OCI-LY1 (cell line): ENCODE data around the gene TPPP.

ENCODE experiments used
- H2AFZ ChIP-seq: fragments of 200-600 bp; sonication (generic), shearing (Covaris generic); 2 replicates; pipeline ENCODE4 v1.6.0; 2014; ENCODE audit warnings: antibody characterized with exemption, mild to moderate bottlenecking, low read length
- H3F3A ChIP-seq: fragments of 200-600 bp; sonication (generic), shearing (Covaris generic); 2 replicates; pipeline ENCODE4 v1.6.0; 2014; ENCODE audit warnings: mild to moderate bottlenecking, antibody characterized with exemption, low read length, moderate library complexity; ENCODE audit not compliant: insufficient read depth
- H3K27ac ChIP-seq: fragments of 200-600 bp; sonication (generic); 2 replicates; pipeline ENCODE4 v1.5.1; 2014; ENCODE audit warnings: low read length, mixed run types, mild to moderate bottlenecking, low read depth; ENCODE audit not compliant: poor library complexity, severe bottlenecking
- H3K27me3 ChIP-seq: fragments of 200-600 bp; sonication (generic); 2 replicates; pipeline ENCODE4 v1.6.0; 2014; ENCODE audit warnings: antibody characterized with exemption, mild to moderate bottlenecking, low read length, moderate library complexity; ENCODE audit not compliant: insufficient read depth
- H3K36me3 ChIP-seq: fragments of 200-600 bp; sonication (generic); 2 replicates; pipeline ENCODE4 v1.6.1; 2014; ENCODE audit warnings: mild to moderate bottlenecking, antibody characterized with exemption, low read length, moderate library complexity, mixed read lengths; ENCODE audit not compliant: insufficient read depth
- H3K4me1 ChIP-seq: fragments of 200-600 bp; sonication (generic); 2 replicates; pipeline ENCODE4 v1.5.1; 2014; ENCODE audit warnings: mild to moderate bottlenecking, low read length, moderate library complexity; ENCODE audit not compliant: insufficient read depth, severe bottlenecking
- H3K4me2 ChIP-seq: fragments of 200-600 bp; sonication (generic), shearing (Covaris generic); 2 replicates; pipeline ENCODE4 v1.6.1; 2014; ENCODE audit warnings: low read length
- H3K4me3 ChIP-seq: fragments of 200-600 bp; sonication (generic); 2 replicates; pipeline ENCODE4 v1.5.1; 2014; ENCODE audit warnings: low read length, low read depth, mild to moderate bottlenecking, mixed read lengths; ENCODE audit not compliant: poor library complexity, severe bottlenecking
- H3K79me2 ChIP-seq: fragments of 200-600 bp; shearing (Covaris generic); 2 replicates; pipeline ENCODE4 v1.6.1; 2016; ENCODE audit warnings: mixed run types, low read length, mixed read lengths; ENCODE audit not compliant: insufficient read depth
- H3K9ac ChIP-seq: fragments of 200-600 bp; sonication (generic), shearing (Covaris generic); 2 replicates; pipeline ENCODE4 v1.6.1; 2014; ENCODE audit warnings: mild to moderate bottlenecking, low read length, mixed read lengths
- H3K9me2 ChIP-seq: fragments of 200-600 bp; sonication (generic), shearing (Covaris generic); 2 replicates; pipeline ENCODE4 v1.6.1; 2014; ENCODE audit warnings: low read depth, mild to moderate bottlenecking, low read length, mixed read lengths
- H3K9me3 ChIP-seq: fragments of 200-600 bp; shearing (Covaris generic); 2 replicates; pipeline ENCODE4 v1.6.1; 2014; ENCODE audit warnings: low read length, mixed read lengths
- H4K20me1 ChIP-seq: fragments of 200-600 bp; sonication (generic), shearing (Covaris generic); 2 replicates; pipeline ENCODE4 v1.6.0; 2016; ENCODE audit warnings: mild to moderate bottlenecking, low read length; ENCODE audit not compliant: insufficient read depth
- EZH2 ChIP-seq: fragments of 200-600 bp; sonication (generic), shearing (Covaris generic); IDR thresholded peaks from 2 replicates; pipeline ENCODE4 v1.8.0; 2017; ENCODE audit warnings: borderline replicate concordance, mixed run types, mild to moderate bottlenecking, antibody characterized with exemption, low read length, moderate library complexity, mixed read lengths
- TF ChIP-seq, protein P1 (sequence below): fragments of 200-600 bp; sonication (generic), shearing (Covaris generic); IDR thresholded peaks from 2 replicates; pipeline ENCODE4 v1.5.1; 2017; ENCODE audit warnings: mild to moderate bottlenecking, antibody characterized with exemption, low read length, moderate library complexity, mixed read lengths

TPPP gene

DNA sequence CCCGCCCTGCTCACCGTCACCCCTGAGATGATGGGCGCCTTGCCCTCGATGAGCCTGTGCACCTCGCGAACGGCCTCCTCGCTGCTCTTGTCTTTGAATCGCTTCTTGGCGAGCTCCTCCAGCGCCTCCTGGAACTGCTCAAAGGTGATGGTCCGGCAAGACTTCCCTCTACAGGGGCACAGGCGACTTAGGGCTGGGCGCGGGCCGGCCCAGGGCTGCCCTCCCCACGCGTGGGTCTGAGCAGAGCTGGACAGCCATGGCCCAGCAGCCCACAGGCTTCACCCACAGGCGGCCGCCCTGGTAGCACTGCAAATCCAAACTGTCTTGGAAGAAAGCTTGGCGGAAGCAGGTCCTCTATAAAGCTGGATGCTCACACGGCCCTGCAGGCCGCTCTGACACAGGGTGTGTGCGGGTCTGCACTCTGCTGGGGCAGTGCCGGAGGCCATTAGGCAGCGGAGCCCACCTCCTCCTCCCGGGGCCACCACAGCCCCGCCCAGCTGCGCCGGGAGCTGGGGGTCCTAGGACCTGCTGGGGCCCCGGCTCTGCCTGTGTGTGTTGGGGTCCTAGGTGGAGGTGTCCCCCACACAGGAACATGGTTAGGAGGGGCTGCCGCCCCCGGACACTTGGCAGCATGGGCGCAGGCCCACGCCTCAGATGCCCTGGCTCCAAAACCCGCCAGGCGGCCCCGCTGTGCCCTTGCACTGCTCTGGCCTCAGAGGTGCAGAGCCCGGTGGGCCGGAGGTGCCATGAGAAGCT lies 27.0 kb downstream of the TPPP start:
- no peak overlapping the region for H3K4me2 ChIP-seq
- no peaks in the 10 kb centered on the region for H3K79me2 ChIP-seq
- H4K20me1 ChIP-seq = no peaks in the 10 kb centered on the region
- TF ChIP-seq EZH2 = no peak
- TF ChIP-seq, protein P1, sequence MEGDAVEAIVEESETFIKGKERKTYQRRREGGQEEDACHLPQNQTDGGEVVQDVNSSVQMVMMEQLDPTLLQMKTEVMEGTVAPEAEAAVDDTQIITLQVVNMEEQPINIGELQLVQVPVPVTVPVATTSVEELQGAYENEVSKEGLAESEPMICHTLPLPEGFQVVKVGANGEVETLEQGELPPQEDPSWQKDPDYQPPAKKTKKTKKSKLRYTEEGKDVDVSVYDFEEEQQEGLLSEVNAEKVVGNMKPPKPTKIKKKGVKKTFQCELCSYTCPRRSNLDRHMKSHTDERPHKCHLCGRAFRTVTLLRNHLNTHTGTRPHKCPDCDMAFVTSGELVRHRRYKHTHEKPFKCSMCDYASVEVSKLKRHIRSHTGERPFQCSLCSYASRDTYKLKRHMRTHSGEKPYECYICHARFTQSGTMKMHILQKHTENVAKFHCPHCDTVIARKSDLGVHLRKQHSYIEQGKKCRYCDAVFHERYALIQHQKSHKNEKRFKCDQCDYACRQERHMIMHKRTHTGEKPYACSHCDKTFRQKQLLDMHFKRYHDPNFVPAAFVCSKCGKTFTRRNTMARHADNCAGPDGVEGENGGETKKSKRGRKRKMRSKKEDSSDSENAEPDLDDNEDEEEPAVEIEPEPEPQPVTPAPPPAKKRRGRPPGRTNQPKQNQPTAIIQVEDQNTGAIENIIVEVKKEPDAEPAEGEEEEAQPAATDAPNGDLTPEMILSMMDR = no peak
- H3K27me3 ChIP-seq = no peaks in the 10 kb centered on the region
- H3F3A ChIP-seq = no peaks in the 10 kb centered on the region
- no peaks in the 10 kb centered on the region for H3K4me1 ChIP-seq
- H3K9me3 ChIP-seq = no peaks in the 10 kb centered on the region
- H3K4me3 ChIP-seq = no peak overlapping the region
- peaks cover 21% of the 10 kb centered on the region for H3K36me3 ChIP-seq
- no peaks in the 10 kb centered on the region for H3K9me2 ChIP-seq
- H3K9ac ChIP-seq = no peak overlapping the region
- no peak overlapping the region for H2AFZ ChIP-seq
- no peak overlapping the region for H3K27ac ChIP-seq

GRCh38 chr5:665541-665955 lies 27.6 kb downstream of the TPPP start:
- H3K9ac ChIP-seq = no peak overlapping the region
- no peak overlapping the region for H3K27ac ChIP-seq
- no peaks in the 10 kb centered on the region for H3K9me3 ChIP-seq
- no peaks in the 10 kb centered on the region for H3K9me2 ChIP-seq
- peaks cover 23% of the 10 kb centered on the region for H3K36me3 ChIP-seq
- H4K20me1 ChIP-seq = no peaks in the 10 kb centered on the region
- no peak overlapping the region for H3K4me3 ChIP-seq
- no peaks in the 10 kb centered on the region for H3K79me2 ChIP-seq
- TF ChIP-seq EZH2 = no peak
- TF ChIP-seq, protein P1 = no peak
- H3K4me2 ChIP-seq = no peak overlapping the region
- no peaks in the 10 kb centered on the region for H3K27me3 ChIP-seq
- H3F3A ChIP-seq = no peaks in the 10 kb centered on the region
- no peak overlapping the region for H2AFZ ChIP-seq
- no peaks in the 10 kb centered on the region for H3K4me1 ChIP-seq

DNA sequence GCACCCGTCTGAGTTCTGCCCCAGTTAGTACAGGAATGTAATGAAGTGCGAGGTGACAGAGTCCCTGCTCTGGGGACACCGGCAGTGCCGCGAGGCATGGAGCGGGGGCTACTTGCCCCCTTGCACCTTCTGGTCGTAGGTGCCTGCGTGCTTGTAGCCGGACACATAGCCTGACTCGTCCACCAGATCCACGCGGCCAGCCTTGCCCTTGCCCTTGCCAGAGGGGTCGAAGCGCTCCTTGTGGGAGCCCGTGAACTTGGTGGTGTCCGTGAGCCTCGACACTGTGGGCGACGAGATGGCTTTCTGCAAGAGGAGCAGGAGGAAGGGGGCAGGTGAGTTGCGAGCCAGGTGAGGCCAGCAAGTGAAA lies 28.2 kb downstream of the TPPP start:
- no peak overlapping the region for H3K4me3 ChIP-seq
- H3K79me2 ChIP-seq = no peaks in the 10 kb centered on the region
- H3K9me3 ChIP-seq = no peaks in the 10 kb centered on the region
- no peak overlapping the region for H3K9ac ChIP-seq
- H3K4me2 ChIP-seq = no peak overlapping the region
- no peaks in the 10 kb centered on the region for H3K27me3 ChIP-seq
- H4K20me1 ChIP-seq = no peaks in the 10 kb centered on the region
- H3K36me3 ChIP-seq = peaks cover 28% of the 10 kb centered on the region
- no peaks in the 10 kb centered on the region for H3K4me1 ChIP-seq
- no peak for TF ChIP-seq EZH2
- TF ChIP-seq, protein P1 = no peak
- H3K9me2 ChIP-seq = no peaks in the 10 kb centered on the region
- no peak overlapping the region for H3K27ac ChIP-seq
- H3F3A ChIP-seq = no peaks in the 10 kb centered on the region
- no peak overlapping the region for H2AFZ ChIP-seq
